ENCODE measurements around the gene KMT2C.
A peak's percentile ranks its signal among the peaks of the same experiment; 100 is the strongest.
"Not testable (repeated sequence)": the region's sequence is repeated elsewhere in the genome, so short reads cannot be mapped to it uniquely, and the experiment has no call there.

Gene KMT2C

GRCh38 chr7:152353281-152353680 is 82.5 kb downstream of the KMT2C start:
- DNase-seq: not testable (repeated sequence)

GRCh38 chr7:152351747-152352146 is 84.1 kb downstream of the KMT2C start:
- not testable (repeated sequence) for DNase-seq

DNA sequence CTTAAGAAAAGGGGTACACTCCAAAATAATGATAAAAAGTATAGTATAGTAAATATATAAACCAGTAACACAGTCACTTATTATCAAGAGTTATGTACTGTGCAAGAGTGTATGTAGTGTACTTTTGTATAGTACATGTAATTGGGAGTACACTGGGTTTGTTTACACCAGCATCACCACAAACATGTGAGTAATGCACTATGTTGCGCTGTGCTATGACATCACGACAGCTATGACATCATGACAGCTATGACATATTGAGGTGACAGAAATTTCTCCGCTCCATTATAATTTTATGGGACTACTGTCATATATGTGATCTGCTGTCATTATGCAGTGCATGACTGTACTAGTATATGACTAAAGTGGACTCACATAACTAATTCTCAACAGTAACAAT is 84.6 kb downstream of the KMT2C start:
- peak; percentile 37 for DNase-seq

DNA sequence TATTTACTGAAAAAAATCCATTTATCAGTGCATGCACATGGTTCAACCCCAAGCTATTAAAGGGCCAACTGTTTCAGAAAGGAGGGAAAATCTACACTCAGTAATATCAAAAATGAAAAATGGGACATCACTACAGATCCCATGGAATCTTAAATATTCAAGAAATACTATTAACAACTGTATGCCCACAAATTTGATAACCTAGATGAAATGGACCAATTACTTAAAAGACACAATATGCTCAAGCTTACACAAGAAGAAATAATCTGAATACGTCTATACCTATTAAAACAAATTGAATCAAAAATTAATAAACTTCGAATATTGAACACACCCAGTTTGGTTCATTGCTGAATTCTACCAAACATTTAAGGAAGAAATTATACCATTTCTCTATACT is 87.9 kb downstream of the KMT2C start:
- peak; percentile 27 for DNase-seq

DNA sequence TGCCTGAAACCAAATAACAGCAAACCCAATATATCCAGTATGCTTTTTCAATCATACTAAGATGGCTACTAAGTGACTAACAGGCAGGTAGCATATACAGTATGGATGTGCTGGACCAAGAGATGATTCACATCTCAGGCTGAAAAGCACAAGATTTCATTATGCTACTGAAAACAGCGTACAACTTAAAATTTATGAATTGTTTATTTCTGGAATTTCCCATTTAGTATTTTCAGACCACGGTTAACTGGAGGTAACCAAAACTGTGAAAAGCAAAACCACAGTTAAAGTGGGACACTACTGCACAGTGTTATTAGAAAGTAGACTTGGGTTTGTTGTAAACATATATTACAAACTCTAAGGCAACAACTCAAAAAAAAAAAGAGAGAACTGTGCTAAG is 91.5 kb downstream of the KMT2C start:
- no peak for DNase-seq

- no peak for DNase-seq
Measured at GRCh38 chr7:152342796-152343195, 93.0 kb downstream of the KMT2C start.

DNA sequence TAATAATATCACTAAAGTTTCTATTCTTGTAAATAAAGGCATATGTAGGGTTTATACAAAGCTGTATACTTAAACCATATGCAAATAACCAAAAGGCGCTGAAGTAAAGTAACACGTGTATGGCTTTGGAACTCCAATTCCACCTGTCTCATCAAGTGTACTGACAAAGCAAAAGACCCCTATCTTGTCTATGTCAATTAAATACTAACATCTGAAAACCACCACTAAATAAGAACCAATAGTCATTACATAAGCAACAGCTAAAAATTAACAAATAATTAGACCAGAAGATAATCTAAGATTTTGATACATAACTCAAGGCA is 93.9 kb downstream of the KMT2C start:
- no peak for DNase-seq

GRCh38 chr7:152341039-152341913 is 94.5 kb downstream of the KMT2C start:
- DNase-seq: peak; percentile 52

- DNase-seq: no peak
Measured at GRCh38 chr7:152340161-152340560, 95.6 kb downstream of the KMT2C start.

DNA sequence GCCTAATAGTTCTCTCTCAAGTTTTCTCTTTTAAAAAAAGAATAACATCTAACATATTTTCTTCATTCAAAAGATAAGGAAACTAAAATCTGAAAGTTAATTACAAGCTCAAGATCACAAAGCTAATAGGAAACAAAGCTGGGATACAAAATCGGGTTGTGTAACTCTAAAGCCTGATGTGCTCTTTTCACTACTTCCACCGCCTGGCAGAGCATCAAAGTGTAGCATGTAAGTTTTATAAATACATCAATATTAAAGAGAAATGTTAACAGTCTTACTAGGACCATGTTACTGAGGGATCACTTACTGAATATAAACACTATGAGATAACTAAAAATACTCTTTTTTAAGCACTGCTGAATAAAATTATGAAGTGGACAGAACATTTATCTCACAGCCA is 97.2 kb downstream of the KMT2C start:
- DNase-seq: no peak

- DNase-seq: peak; percentile 68
Measured at GRCh38 chr7:152336754-152337368, 98.9 kb downstream of the KMT2C start.

GRCh38 chr7:152335900-152336571 is 99.8 kb downstream of the KMT2C start:
- no peak for DNase-seq

DNA sequence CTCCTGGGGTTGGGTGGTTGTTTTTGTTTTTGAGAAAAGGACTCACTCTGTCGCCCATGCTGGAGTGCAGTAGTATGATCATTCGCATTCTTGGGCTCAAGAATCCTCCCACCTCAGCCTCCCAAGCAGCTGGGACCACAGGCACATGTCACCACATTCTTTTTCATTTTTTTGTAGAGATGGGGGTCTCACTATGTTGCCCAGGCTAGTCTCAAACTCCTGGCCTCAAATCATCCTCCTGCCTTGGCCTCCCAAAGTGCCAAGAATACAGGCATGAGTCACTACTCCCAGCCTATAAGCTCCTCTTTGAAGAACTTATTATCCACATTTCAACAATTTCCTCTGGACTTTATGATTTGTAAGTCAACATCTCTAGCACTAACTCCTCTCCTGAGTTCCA is 102.7 kb downstream of the KMT2C start:
- DNase-seq: no peak

GRCh38 chr7:152330827-152331226 is 105.0 kb downstream of the KMT2C start:
- no peak for DNase-seq

DNA sequence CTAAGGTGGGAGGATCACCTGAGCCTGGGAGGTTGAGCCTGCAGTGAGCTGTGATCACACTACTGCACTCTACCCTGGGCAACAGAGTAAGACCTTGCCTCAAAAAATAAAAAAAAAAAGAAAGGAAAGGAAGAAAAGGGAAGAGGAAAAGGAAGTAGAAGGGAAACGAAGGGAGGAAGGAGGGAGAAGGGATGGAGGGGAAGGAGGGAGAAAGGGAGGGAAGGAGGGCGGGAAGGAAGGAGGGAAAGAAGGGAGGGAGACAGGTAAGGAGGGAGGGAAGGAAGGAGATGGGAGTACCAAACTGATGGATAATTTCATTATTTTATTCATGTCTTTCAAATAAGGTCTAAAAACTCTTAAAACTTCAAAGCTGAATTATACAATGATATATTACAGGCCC is 106.3 kb downstream of the KMT2C start:
- no peak for DNase-seq

GRCh38 chr7:152328234-152328633 is 107.6 kb downstream of the KMT2C start:
- no peak for DNase-seq

GRCh38 chr7:152315845-152316244 is 120.0 kb downstream of the KMT2C start:
- DNase-seq: no peak

DNA sequence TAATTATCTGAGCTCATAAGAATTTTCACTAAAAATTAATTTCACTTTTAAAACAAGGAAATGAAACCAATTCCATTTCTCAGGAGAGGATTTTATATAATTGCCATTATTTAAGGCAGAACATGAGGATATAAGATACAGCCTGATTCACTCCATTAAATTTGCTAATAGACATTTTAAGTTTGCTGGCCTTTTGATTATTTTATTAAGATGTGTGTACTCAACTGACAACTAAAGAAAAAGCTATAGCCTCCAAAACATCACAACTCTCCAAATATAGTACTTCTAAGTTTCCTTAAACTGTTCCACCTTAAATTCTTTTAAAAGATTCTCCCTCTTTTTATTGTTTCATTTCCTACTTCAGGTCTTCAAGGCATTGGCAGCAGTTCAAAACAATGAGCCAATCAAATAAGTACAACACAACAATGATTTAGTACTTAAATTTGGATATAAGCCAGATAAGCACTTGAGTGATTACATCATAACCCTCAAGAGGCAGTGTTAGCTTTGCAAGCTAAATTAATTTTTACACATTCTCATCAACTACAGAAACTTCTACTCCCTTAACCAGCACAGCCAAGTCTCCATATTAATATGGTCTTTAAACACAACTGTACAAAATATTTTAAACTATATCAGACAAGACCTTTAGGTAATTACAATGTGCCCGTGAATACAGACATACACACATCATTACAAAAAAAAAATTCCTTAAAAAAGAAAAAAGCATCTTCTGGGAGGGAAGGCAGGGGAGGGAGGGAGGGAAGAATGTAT is 121.8 kb downstream of the KMT2C start:
- DNase-seq: peak; percentile 59

DNA sequence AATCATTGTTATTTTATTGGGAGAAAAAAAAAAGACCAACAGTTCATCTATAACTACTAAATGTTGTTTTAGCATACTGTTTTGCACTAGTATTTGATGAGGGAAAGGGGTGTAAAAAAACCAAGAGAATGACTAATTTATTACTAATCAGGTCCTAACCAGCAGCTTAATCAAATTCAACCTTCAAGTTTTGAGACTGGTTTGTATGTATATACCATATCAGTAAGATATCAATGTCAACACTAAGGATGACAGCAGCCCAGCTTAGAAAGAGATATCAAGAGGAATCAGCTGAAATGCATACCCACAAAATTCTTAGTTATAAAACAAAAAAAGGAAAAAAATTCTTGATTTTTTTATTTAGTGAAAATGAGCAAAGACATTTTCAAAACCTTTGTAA is 122.6 kb downstream of the KMT2C start:
- no peak for DNase-seq

DNA sequence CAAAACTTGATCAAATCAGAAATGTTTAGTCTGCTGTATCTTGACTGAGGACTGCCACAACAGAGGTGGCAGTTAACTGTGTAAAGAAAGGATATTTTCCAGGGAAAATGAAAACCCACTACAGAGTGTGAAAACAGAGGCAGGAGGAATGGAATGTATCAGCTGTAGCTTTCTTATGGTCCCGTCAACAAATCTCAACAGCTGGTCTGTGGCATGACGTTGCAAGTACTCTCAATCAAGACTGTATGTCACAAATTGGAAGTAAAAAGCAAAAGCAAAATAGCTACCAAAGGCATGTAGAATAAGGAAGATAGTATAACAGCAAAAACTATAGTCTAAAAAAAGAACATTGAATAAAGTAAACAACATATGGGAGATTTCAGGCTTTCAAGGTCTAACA is 123.5 kb downstream of the KMT2C start:
- peak; percentile 20 for DNase-seq

DNA sequence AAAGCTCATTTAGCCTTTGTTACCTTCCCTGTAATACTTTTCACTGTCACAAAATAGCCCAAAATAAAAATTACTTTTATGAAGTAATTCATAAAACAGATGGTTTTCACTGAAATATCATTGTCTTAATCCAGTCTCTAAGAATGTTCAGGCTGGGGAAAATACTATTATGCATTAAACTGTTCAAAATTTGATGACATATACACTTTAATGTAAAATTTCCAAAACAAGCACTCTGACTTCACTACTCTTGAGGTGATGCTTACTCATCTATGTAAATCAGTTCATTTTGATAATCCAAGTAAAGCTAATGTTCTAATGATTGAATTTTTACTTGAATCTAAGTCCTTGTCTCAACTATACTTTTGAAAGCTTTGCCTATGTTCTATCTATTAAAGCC is 127.9 kb downstream of the KMT2C start:
- no peak for DNase-seq

DNA sequence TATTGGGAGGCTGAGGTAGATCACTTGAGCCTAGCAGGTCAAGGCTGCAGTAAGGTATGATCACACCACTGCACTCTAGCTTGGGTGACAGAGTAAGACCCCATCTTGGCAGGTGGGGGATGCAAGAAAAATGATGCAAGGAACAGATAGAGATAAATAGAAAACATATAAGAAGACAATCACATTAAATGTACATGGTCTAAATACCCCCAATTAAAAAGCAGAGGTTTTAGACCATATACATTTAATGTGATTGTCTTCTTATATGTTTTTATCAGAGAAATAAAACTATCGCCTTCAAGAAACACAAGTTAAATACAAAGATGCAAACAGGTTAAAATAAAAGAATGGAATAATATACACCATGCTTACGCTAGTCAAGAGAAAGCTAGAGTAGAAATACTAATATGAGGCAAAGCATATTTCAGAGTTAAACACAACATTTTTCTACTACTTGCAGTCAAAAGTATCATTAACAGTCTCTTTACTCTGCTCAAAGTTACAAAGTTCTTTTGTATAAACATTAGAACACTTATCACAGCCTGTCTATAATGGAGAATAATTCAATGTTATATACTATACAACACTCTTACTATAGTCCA is 136.2 kb downstream of the KMT2C start:
- not testable (repeated sequence) for DNase-seq

GRCh38 chr7:152292897-152293296 is 142.9 kb downstream of the KMT2C start:
- no peak for DNase-seq
